NCI-H226 (cell line): ENCODE data around the gene SLC51B.

Source experiments
- DNase-seq: peaks from one replicate; pipeline ENCODE4 v3.0.0-alpha.2; 2015

The SLC51B gene

DNA sequence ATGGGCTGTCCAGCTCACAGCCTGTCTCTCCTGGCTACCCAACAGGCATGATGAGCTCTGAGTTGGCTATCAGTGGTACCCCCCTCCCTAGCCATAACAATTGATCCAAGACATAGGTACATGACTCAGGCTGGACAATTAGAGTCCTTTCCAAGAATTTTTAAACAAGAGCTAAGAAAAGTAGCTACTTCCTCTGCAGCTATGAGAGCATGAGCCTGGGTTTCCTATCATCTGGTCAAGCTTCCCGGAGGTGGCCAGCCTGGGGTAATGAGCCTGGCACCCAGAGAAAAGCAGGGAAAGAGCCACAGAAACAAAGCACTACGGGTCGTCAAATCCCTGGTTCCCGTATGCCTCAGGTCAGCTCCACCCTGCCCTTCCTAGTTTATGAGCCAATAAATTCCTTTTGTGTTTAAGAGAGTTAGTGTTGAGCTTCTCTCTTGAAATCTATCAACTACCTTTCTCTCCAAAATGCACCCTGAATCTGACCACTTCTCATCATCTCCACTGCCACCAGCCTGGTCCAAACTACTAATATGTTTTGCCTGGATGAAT is 2.3 kb upstream of the SLC51B start:
- DNase-seq, result no peak

DNA sequence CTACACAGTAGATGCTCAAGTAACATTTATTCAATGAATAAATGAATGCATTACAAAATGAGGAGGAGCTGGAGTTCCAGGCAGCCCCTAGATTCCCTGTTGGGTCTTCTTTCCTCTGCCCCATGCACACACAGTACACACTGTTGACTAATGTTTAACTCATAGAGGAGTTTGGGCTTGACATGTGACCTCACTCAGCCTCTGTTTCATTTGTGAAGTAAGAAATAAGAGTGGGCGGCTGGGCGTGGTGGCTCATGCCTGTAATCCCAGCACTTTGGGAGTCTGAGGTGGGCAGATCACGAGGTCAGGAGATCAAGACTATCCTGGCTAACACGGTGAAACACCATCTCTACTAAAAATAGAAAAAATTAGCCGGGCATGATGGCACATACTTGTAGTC is 969 bp upstream of the SLC51B start:
- DNase-seq, result peak; percentile 59

DNA sequence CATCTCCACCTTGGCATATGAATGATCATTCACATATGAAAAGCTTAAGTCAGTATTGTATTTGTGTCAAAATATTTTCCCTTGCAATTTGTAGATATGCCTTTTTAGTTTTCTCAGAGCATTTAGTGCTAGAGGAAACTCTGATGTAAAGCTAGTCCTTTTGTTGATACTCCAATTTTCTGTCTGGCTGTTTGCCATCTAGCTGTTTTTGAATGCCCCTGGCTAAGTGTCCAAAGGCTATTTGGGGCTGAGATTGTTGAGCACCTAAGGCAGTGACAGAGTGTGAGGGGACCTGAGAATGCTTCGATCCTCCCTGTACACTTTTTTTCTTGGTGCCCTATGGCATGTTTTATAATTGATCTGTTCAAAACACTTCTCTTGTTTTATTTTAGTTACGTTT is 3.1 kb downstream of the SLC51B start:
- no peak for DNase-seq

DNA sequence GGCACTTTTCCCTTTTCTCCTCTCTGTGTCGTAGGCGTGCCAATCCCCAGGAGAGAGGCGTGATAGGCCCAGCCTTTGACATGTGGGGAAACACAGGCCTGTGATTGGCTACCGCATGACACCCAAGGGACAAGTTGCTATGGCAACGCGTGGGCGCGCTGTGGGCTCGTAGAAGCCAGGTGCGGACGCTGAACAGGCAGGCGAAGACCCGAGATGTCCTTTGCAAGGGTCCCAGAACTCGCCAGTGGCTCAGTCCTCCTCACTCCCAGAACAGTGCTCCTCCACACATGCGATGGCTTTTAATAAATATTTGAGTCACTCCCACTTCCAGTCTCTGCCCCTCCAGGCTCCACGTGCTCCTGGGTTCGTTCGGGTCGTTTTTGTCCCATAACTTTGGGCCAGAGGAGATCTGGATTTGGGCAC is 4.2 kb downstream of the SLC51B start:
- peak; percentile 96 for DNase-seq

DNA sequence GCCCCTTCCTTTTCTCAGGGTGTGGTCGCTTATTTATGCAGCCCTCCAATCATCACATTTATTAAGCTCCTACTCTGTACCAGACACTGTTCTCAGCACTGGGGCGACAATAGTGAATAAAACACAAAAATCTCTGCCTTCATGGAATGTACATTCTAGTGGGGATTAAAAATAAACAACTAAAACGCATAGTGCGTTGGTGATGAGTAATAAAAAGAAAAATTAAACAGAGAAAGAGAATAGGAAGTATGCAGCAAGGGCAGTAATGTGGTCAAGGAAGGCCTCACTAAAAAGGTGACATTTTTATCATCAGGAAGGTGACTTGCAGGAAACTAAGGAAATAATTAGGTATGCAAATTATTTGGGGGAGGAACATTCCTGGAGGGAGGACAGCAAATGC is 5.1 kb downstream of the SLC51B start:
- DNase-seq, result no peak

DNA sequence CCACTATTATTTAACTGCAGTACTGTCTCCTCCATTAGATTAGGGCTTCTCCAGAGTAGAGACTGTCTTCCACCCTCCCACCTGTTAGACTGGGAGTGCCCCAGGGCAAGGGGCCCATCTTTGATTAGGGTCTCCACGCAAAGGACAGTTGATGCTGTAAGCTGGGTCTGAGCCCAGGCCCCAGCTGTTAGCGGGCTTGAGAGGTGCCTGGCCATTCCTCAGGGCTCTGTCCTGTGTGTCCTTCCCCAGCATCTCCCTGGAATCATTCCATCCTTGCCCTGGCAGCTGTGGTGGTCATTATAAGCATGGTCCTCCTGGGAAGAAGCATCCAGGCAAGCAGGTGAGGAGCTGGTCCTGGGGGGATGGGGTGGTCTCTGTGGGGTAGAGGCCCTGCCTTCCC is 6.1 kb downstream of the SLC51B start:
- no peak for DNase-seq

DNA sequence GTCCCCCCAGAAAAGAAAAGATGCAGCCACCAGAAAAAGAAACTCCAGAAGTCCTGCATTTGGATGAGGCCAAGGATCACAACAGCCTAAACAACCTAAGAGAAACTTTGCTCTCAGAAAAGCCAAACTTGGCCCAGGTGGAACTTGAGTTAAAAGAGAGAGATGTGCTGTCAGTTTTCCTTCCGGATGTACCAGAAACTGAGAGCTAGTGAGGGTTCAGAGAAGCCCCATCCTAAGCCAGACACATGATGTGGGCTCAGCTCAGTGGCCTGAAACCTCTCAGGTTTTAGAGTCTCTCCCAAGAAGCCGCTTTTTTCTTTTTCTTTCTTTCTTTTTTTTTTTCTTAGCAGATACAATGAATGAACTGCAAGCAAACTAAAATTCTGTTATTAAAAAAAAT is 7.8 kb downstream of the SLC51B start:
- no peak for DNase-seq

DNA sequence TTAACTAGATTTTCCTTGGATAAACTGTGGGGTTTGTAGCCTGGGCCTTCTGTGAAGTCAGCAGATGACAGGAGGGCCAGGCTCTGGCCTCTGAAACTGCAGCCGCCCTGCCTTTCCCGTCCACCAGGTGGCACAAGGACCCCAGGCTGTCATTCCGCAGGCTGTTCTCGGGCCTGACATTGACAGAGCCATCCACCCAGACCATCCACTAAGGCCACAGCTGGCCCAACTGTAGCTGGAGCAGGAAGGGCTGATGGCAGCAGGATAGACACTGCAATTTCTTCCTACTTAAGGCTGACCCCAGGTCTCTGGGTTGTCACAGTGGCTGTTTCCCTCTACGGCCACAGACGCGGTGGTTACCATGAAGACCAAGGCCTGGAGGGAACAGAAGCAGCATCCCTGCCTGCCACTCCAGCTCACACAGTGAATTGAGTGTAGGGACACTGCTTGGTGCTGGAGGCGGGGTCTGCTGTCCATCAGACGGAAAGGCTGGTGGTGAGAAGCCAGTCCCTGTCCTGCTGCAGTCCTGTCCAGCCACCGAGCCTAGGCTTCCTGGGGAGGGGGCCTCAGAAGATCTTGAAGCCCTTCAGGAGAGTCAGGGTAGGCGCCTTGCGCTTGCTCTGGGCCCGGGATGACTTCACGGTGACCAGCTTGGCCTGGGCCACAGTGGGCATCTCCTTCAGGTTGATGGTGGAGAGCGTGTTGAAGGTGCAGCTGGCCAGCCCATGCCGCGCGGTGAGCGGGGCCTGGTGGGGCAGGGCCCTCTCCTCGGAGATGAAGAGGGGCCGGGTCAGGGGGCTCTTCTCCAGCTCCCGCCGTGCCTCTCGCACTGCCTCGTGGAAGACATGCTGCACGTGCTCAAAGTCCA is 9.4 kb downstream of the SLC51B start:
- DNase-seq, result peak; percentile 64

DNA sequence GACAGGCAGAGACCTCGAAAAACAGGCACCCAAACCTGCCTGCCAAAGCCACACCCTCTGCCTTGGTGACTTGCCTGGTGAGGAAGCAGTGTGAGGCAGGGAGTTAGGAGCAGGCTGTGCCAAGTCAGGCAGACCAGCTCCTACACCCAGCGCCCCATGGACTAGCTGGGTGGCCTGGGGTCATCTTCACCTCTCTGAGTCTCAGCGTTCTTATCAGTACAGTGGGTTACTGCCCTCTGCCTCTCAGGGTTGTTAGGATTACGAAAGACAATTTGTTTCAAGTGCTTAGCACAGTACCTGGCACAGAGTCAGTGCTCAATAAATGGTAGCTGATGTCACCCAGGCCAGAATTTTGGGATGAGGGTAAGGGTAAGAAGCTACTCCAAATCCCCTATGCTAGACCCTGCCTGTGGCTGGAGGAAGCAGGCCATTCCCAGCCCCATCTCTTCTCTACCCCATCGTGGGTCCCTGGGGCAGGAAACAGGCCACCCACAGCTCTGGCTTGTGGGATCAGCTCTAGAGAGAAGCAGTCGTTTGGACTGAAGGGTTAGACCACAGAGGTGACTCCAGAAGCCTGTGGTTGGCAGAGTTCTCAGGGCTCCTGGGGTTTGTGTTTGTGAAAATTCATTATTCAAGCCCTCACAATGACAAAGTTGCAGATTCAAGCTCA is 10.1 kb downstream of the SLC51B start:
- peak; percentile 50 for DNase-seq

DNA sequence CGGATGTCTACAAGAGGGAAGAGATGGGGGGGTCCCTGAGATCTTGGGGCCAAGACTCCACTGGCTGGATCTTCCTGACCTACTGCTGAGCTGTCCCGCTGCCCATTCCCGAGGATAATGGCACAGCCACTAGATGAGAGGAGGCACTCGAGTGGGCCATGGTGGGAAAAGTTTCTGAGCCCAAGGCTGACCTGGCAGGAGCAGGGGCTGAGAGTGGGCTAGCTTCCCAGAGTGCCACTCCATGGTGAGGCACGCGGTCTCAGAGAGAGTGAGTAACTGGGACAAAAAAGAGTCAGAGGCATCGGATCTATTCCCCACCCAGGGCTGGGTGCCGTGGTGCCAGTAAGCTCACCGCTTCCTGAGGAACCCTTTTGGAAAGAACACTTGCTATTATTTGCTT is 10.9 kb downstream of the SLC51B start:
- no peak for DNase-seq

DNA sequence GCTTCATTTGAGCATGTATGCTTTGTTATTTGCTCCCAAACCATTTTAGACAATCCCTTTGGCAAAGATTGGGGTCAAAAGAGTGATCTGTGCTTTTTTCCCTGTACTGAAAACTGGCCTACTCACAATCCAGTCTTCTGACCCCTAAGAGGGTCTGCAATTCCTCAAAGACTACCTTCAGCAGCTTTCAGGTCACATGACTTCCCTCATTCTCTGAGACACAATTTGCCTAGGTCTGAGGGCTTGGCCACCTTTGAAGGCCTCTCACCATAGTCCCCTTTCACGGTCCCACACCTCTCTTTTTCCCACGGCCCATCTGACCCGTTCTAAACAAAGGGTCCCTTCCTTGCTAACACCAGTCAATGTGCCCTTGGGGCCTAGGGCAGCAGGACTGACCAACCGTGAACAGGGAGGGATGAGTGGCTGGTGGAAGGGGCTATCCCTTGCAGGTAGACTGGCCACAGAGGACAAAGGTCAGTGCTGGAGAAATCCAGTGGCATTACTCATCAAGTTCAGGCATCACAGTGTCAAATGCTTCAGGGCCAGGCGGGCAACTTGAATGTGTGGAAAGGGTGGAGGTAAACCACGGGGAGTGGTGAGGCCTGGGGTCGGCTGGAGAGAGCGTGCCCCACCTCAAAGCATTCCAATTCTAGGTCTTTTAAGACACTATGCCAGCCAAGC is 11.8 kb downstream of the SLC51B start:
- peak; percentile 93 for DNase-seq

DNA sequence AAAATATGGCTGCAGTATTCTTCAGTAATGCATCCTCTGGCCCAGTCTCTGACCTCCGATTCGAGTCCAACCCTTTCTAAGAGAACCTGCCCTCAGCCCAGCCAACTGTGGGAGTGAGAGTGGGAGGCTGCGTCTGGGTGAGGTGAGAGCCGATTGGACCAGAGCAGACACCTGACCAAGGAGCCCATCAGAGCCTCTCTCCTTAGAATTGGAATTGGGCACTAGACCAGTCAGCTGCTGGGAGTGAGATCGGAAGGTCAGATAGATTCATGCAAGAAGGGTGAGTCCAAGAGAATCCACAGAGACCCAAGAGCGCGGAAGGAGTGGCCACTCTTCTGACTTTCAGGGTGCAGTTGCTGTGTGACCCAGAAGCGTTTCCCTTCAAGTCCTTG is 12.4 kb downstream of the SLC51B start:
- peak; percentile 86 for DNase-seq

DNA sequence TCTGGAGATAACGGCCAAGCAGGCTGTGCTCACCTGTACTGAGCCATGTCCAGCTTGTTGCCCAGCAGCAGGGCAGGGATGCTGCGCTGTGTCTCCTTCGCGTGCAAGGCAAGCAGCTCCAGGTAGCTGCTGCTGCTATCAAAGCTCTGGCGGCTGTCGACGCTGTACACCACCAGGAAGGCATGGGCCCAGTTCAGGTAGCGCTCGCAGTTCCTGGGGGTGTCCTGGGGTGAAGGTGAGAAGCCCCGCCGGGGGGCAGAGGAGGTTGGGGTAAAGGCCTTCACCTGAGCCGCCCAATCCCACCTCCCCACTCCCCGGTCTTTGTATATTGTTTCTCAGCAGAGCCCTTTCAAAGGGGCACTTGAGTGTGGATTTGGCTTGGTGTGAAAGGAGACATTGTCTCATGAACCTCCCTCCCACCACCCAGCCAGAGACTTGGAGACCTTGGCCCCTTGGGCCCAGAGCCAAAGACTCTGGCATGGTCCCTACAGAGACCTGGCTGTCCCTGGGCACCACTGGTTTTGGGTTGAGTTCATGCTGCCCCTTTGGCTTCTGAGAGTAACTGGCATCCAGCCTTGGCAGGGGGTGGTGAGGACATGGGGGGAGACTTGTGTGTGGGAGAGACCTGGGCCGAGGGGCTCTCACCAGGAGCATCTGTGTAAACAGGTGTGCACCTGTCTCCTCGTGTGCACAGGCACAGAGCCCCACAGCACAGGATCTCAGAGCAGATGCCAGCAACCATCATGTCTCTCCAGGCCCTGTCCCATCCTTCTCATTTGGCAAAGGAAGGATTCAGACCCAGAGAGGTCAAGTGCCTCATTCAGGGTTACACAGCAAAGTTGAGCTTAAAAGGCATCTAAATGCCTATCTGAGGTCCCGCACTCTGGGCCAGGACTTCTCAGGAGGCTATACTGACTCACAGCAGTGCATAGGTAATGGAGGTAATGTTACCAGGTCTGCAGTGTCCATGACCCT is 13.5 kb downstream of the SLC51B start:
- no peak for DNase-seq

DNA sequence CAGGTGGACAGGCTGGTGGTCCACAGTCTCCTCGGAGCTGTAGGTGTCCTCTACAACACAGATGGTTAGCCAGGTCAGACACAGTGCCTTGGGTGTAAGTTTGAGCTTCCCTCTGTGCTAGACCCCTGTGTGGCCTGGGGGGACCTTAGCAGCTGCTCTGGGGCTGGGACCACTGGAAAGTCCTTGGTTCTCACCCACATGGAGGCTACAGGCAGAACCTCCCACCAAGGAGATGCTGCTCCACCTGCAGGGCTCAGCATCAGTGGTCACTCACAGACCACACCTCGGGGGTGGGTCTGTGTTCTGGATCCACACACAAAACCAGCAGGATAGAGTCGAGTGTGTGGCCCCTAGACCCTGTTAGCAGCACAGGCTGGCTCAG is 14.2 kb downstream of the SLC51B start:
- DNase-seq, result no peak

DNA sequence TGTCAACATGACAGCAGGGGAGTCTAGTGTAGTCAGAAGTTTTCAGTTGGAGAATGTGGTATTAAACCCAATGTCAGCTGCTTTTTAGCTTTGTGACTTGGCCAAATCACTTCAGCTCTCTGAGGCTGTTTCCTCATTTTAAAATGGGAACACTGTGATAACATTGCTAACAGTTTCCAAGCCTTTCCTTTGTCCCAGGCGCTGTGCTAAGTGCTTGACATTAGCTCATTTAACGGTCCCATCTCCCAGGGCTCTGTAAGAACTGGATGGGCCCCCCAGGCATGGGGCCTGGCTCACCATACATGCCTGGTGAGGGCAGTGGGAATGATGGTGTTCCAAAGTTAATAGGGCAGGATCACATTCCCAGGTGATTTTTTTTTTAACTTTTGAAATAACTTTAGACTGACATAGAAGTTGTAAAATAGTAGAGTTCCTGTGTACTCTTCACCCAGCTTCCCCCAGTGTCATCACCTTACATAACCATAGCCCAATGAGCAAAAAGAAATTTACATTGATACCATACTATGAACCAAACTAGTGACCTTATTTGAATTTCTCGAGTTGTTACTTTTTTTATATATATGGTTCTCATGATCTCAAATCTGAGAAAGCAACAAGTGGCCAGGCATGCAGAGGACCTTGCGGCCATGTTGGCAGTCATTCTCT is 14.9 kb downstream of the SLC51B start:
- no peak for DNase-seq

DNA sequence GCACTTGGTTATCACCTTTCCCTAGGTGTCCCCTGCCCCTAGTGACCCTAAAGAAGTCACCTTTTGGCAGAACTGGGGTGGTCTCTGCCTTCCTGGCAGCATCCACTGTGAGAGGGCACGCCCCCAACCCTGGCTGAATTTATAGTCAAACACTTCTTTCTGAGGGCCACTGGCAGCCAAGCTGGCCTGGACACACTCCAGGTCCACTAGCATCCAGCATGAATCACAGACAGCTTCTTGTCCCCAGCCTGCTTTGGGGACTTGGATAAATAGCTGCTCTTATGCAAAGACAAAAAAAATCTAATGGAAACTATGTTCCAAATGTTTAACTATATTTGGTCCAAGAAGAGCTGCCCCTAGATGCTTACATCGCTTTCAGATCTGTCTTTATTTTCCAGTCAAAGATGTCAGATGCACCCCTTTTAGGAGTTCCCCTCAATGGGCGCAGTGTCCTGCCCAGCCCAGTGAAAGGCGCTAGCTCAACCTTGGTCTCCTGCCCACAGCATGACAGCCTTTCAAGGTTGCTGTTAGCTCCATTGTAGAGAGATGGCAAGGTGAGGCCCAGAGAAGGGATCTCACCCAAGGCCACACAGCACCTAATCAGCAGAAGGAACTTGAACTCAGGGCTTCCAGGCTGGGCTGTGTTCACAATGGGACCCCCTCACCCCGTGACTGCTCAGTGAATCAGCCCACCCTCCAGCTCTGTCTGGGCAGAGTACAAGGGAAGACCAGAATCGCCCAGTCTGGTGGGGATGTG is 15.6 kb downstream of the SLC51B start:
- no peak for DNase-seq

DNA sequence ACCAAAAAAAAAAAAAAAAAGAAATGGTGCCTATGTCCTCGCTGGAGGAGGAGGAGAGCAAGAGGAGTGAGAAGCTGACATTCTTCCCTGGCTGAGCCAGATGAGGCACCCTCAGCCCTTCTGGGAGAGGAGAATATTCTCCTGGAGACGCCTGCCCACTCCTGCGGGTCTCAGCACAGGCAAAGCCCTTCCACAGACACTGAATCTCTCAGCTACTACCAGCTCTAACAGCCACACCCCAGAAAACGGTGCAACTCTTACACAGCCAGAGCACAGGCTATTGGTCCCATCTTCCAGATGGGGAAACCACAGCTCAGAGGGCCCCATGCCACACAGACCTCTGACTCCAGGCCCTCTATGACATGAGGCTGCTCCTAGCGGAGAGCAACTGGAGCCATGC is 16.9 kb downstream of the SLC51B start:
- no peak for DNase-seq

DNA sequence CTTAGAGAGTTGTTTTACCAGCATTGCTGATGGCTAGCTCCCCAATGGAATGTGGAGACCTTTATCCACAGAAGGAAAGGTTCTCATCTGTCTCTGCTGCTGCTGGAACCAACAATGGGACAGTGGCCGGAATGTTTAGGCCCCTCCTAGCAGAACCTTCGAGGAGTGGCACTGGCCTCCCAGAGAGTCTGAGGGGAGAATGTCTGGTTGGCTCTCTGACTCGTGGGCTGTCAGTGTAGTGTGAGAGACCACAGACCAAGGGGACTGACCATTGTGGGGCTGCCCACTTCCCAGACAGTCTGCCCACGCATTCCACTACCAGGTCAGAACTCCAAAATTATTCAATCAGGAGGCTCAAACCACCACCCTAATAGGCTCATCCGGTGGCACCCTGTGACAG is 17.5 kb downstream of the SLC51B start:
- DNase-seq, result peak; percentile 47

DNA sequence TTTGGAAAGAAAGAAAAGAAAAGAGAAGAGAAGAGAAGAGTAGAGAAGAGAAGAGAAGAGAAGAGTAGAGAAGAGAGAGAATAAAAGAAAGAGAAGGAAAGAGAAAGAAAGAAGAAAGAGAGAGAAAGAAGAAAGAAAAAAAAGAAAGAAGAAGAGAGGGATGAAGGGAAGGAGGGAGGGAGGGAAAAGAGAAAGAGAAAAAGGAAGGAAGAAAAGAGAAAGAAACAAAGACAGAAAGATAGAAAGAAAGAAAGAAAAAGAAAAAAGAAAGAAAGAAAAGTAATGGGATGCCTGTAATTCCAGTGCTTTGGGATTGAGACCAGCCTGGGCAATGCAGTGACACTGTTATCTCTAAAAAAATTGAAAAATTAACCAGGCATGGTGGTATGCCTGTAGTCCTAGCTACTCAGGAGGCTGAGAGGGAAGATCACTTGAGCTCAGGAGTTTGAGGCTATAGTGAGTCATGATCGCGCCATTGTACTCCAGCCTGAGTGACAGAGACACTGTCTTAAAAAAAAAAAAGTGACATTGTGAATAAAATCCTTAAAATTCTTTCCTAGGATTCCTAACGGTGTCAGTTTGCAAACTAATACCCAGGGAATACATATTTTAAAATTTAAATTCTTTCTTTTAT is 20.9 kb downstream of the SLC51B start:
- no peak for DNase-seq

DNA sequence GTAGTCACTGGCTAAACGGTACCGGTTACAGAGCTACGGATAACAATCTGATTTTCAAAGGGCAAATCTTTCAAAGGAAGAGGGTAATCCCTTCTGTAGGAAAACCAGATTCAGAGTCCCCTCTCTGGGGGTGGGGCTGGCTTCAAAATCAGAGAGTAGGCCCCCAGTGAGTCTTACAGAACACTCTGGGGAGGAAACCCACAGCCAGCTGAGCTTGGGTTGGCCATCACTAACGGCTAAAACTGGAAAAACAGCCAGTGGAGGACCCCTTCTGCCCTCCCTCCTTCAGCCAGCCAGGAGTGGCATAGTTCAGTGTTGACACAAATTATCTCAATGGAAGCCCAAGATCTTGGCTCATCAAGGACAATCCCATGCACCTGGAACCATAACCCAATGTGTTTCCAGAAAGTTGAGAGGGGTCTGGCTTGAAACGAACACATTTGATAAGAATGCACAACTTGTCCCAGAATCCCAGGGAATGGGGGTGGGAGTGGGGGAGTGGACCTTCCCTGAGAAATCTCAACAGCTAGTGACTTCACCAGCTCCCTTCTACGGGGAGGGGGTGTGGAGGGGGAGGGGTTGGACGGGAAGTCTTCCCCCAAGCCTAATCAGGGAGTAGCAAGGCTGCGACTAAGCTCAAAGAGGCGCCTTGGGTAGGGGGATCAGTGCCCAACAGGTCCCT is 21.6 kb downstream of the SLC51B start:
- no peak for DNase-seq
